Tibial nerve (tissue), 4 donors: Measurements from ENCODE around the gene FYB2.

Experiments
- CTCF ChIP-seq, 5 experiments: fragments of 200-600 bp in 3 of 5; fragments of 450-650 bp in 2 of 5; sonication (generic) in 3 of 5; IDR thresholded peaks; one replicate each; pipeline ENCODE4 v1.5.1; 2016 to 2019; ENCODE audit warnings: antibody characterized with exemption in 5 of 5, mild to moderate bottlenecking in 3 of 5, moderate library complexity in 2 of 5
- EP300 ChIP-seq, 2 donors: sonication (generic); formaldehyde crosslinking; IDR thresholded peaks; one replicate each; pipeline ENCODE4 v1.6.1; 2017; ENCODE audit warnings: antibody characterized with exemption in 2 of 2, mild to moderate bottlenecking in 1 of 2
- POLR2A ChIP-seq, 2 donors: fragments of 450-650 bp; IDR thresholded peaks; one replicate each; pipeline ENCODE4 v1.6.1; 2017; ENCODE audit warnings: antibody characterized with exemption in 2 of 2, mild to moderate bottlenecking in 2 of 2, moderate library complexity in 2 of 2

DNA sequence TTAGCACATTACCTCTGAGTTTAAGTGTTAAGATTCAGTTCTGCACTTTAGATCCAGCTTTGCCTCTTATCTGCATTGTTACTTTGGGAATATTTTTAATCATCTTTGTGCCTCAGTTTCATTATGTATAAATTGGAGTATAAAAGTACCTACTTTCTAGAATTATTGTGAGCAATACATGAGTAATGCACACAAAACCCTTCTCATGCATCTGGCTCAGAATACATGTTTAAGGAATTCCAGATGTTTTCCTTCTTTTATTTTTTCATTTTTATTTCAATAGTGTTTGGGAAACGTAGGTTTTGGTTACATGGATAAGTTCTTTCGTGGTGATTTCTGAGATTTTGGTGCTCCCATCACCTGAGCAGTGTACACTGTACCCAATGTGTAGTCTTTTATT is 49.6 kb upstream of the FYB2 start:
- no peak for TF ChIP-seq POLR2A (IDR thresholded peaks at IDR 0.05)
- TF ChIP-seq CTCF (IDR thresholded peaks at IDR 0.05), result no peak
- no peak for TF ChIP-seq EP300 (IDR thresholded peaks at IDR 0.05)
